ENCODE results near the gene MPC1. TPM values are rescaled to one million over a fixed set of nuclear protein-coding genes. Genes with fewer than 3 reads are reported as not detected.

Gene MPC1
- total RNA-seq, 1 donor from 2014 or later = 32.0 TPM

DNA sequence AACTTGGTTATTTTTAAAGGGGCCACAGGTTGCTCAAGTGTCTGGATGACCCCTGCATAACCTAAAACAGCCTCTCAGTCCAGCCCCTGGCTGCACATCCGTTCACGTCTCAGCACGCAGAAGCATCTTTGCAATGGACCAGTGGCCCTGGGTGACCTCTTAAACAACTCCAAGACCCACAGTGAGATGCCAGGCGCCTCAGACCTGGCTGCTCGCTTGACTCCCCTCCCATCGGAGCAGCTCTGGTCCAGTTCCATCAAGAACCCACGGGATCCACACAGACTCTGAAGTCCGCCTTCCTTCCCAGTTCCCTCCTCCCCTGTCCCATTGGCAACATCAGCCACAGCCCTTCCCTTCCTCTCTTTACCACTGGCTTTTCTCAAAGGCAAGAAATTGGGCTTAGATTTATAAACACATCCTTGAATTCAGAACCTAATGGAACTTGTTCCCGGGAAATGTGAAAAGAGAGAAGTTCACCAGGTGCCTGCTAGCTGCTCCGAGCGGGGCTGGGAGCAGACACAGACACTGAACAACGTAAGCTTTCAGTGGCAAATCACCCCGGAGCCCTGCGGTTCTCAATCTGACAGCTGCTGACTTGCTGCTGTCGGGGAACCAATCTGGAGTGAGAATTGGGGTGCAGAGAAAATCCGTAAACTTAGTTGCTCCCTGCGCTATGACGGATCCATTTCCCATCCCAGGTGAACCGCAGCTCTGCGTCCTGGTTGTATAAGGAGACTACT lies 39.6 kb upstream of the MPC1 start:
- peak overlapping the region; percentile 12 for H3K27ac Mint-ChIP-seq (ENCODE audit: unreplicated experiment)
- DNase-seq (ENCODE audit: low read depth, low spot score) = no peak
- H3K4me1 Mint-ChIP-seq = peaks cover 13% of the 10 kb centered on the region
- peaks cover 13% of the 10 kb centered on the region for H3K36me3 Mint-ChIP-seq (ENCODE audit: low read depth)
- TF ChIP-seq, protein P1, sequence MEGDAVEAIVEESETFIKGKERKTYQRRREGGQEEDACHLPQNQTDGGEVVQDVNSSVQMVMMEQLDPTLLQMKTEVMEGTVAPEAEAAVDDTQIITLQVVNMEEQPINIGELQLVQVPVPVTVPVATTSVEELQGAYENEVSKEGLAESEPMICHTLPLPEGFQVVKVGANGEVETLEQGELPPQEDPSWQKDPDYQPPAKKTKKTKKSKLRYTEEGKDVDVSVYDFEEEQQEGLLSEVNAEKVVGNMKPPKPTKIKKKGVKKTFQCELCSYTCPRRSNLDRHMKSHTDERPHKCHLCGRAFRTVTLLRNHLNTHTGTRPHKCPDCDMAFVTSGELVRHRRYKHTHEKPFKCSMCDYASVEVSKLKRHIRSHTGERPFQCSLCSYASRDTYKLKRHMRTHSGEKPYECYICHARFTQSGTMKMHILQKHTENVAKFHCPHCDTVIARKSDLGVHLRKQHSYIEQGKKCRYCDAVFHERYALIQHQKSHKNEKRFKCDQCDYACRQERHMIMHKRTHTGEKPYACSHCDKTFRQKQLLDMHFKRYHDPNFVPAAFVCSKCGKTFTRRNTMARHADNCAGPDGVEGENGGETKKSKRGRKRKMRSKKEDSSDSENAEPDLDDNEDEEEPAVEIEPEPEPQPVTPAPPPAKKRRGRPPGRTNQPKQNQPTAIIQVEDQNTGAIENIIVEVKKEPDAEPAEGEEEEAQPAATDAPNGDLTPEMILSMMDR (conservative IDR thresholded peaks at IDR 0.05) = no peak
- H3K4me3 Mint-ChIP-seq = no peak overlapping the region
- no peaks in the 10 kb centered on the region for H3K27me3 Mint-ChIP-seq (ENCODE audit: low read depth)
- no peaks in the 10 kb centered on the region for H3K9me3 Mint-ChIP-seq

GRCh38 chr6:166420351-166420750 lies 37.6 kb upstream of the MPC1 start:
- TF ChIP-seq, protein P1 (conservative IDR thresholded peaks at IDR 0.05) = peak; percentile 31
- peaks cover 33% of the 10 kb centered on the region for H3K36me3 Mint-ChIP-seq (ENCODE audit: low read depth)

GRCh38 chr6:166419717-166420116 lies 37.0 kb upstream of the MPC1 start:
- TF ChIP-seq, protein P1 (conservative IDR thresholded peaks at IDR 0.05) = no peak
- Mint-ChIP-seq H3K27ac (ENCODE audit: unreplicated experiment) (no peak overlapping the region), H3K36me3 (ENCODE audit: low read depth) (peaks cover 36% of the 10 kb centered on the region), H3K27me3 (ENCODE audit: low read depth) (no peaks in the 10 kb centered on the region), H3K9me3 (peaks cover 12% of the 10 kb centered on the region), H3K4me3 (no peak overlapping the region), H3K4me1 (peaks cover 13% of the 10 kb centered on the region)
- no peak for DNase-seq (ENCODE audit: low read depth, low spot score)

More at GRCh38 chr6:166420351-166420750, 37.6 kb upstream of the MPC1 start:
- Mint-ChIP-seq H3K27me3 (ENCODE audit: low read depth) (no peaks in the 10 kb centered on the region), H3K9me3 (peaks cover 9% of the 10 kb centered on the region), H3K4me1 (peaks cover 13% of the 10 kb centered on the region), H3K4me3 (no peak overlapping the region), H3K27ac (ENCODE audit: unreplicated experiment) (peak overlapping the region; percentile 80)
- DNase-seq (ENCODE audit: low read depth, low spot score) = no peak

DNA sequence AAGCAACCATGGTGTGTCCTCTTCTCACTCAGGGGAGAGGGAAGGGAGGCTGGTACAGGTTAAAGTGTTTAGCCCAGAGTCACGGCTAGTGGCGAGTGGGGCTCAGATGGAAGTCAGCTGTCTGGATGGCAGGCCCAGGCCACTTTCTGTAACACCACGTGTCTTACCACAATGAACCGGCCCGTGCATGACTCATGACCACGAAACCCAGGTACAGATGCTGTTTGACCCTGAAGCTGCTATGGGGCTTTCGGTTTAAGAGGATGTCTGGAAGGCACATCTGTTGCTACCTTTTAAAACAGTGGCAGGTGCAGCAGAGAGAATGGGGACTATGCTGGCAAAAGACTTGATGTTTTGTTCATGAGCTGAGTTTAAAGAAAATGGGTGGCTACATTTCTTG lies 36.5 kb upstream of the MPC1 start:
- TF ChIP-seq, protein P1 (conservative IDR thresholded peaks at IDR 0.05) = no peak
- Mint-ChIP-seq H3K36me3 (ENCODE audit: low read depth) (peaks cover 35% of the 10 kb centered on the region), H3K4me3 (no peak overlapping the region), H3K27me3 (ENCODE audit: low read depth) (no peaks in the 10 kb centered on the region), H3K9me3 (peaks cover 12% of the 10 kb centered on the region), H3K27ac (ENCODE audit: unreplicated experiment) (no peak overlapping the region), H3K4me1 (peaks cover 12% of the 10 kb centered on the region)
- no peak for DNase-seq (ENCODE audit: low read depth, low spot score)

DNA sequence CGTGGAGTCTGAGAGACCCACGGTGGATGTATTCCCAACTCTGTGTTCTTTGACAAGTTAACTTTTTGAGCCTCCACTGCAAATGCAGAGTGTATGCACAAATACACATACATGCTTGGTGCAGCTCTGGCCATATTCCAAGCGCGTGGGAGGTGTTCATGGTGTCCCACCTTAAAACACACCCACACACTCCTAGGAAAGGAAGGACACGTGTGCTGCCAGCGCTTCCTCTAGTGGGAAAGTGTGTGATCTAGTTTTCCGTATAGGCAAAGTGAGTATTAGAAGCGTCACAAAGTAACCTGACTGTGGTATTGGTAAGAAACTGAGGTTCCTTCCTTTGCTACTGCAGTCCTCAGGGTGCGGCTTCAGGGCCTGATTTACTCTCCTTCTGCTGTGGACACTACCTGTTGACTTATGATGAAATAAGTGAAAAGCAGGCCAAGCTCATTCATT lies 36.0 kb upstream of the MPC1 start:
- TF ChIP-seq, protein P1 (conservative IDR thresholded peaks at IDR 0.05) = no peak
- Mint-ChIP-seq H3K9me3 (peaks cover 12% of the 10 kb centered on the region), H3K36me3 (ENCODE audit: low read depth) (peaks cover 30% of the 10 kb centered on the region), H3K4me3 (no peak overlapping the region), H3K4me1 (peaks cover 6% of the 10 kb centered on the region), H3K27me3 (ENCODE audit: low read depth) (no peaks in the 10 kb centered on the region), H3K27ac (ENCODE audit: unreplicated experiment) (no peak overlapping the region)
- DNase-seq (ENCODE audit: low read depth, low spot score) = no peak
